Subcutaneous adipose tissue (tissue), 4 donors: ENCODE results near the gene CPNE4. TPM values are rescaled to one million over a fixed set of nuclear protein-coding genes. Genes with fewer than 3 reads are reported as not detected.

Source experiments
- CTCF ChIP-seq: fragments of 450-650 bp; IDR thresholded peaks from one replicate; pipeline ENCODE4 v1.5.1; 2016; ENCODE audit warnings: low read depth, mild to moderate bottlenecking, control low read depth, antibody characterized with exemption, moderate library complexity
- total RNA-seq, 4 donors: library from RNA; depleted of rRNA; stranded (reverse); fragments of >200 nt; gene quantifications; one replicate each; pipeline ENCODE4 v1.1.0, GENCODE V29; 2016

Gene CPNE4
- total RNA-seq, 4 donors from 2014 or later = not detected

GRCh38 chr3:131892331-131892730, 142.5 kb downstream of the CPNE4 start:
- TF ChIP-seq CTCF = no peak

- TF ChIP-seq CTCF = no peak
Measured at GRCh38 chr3:131883711-131884407, 151.0 kb downstream of the CPNE4 start.

- no peak for TF ChIP-seq CTCF
Measured at GRCh38 chr3:131883086-131883485, 151.7 kb downstream of the CPNE4 start.

- no peak for TF ChIP-seq CTCF
Measured at GRCh38 chr3:131881777-131882176, 153.0 kb downstream of the CPNE4 start.

GRCh38 chr3:131880948-131881347, 153.9 kb downstream of the CPNE4 start:
- TF ChIP-seq CTCF = no peak

GRCh38 chr3:131868203-131868602, 166.6 kb downstream of the CPNE4 start:
- no peak for TF ChIP-seq CTCF

GRCh38 chr3:131856171-131856570, 178.6 kb downstream of the CPNE4 start:
- no peak for TF ChIP-seq CTCF
